ENCODE measurements around the gene GARIN1A.

GARIN1A gene

DNA sequence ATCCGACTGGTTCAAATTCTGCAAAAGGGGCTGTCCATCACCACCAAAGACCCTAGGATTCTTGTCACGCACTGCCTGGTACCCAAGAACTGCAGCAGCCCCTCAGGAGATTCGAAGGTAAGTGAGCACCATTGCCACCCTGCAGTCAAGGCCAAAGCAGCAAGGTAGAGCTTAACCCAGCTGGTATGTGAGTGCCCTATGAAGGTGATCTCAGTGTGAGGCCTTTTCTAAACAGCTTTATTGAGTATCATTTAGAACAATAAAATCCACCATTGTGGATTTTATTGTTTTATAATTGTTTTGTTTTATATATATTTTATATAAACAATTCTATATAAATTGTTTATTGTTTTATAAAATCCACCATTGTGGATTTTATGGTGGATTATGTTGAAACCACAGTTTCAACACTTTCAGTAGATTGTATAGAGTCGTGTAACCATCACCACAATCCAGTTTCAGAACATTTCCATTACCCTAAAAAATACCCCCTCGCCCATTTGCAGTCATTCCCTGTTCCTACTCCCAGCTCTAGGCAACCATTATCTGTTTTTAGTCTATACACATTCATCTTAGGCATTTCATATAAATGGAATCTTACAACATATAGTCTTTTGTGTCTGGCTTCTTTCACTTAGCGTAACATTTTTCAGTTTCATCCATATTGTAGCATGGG is 47.0 kb downstream of the GARIN1A start:
- no peak for DNase-seq

DNA sequence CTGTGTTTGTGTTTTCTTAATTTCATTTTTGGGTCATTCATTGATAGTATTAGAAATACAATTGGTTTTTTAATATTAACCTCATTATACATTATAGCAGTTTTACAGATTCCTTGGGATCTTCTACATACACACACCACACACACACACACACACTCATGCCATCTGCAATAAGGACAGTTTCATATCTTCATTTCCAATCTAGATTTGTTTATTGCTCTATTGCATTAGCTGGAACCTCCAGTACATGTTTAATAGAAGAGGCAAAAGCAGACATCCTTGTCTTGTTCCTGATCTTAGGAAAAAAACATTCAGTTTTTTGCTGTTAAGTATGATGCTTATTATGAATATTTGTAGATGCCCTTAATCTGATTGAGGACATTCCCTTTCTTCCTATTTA is 49.3 kb downstream of the GARIN1A start:
- DNase-seq, result no peak

All from NCI-H2227 treated with DMSO at 0.1 percent for 48 hours (cell line).